K562 (cell line): ENCODE measurements around the gene COX6B1. TPM values are rescaled to one million over a fixed set of nuclear protein-coding genes. Genes with fewer than 3 reads are reported as not detected.
A peak's percentile ranks its signal among the peaks of the same experiment; 100 is the strongest.

ENCODE experiments used
- CBX5 ChIP-seq: IDR thresholded peaks from 2 replicates; pipeline ENCODE4 v1.6.1; 2014; ENCODE audit warnings: low read depth, borderline replicate concordance
- DIDO1 ChIP-seq: fragments of 450-650 bp; IDR thresholded peaks from 2 replicates; pipeline ENCODE4 v1.6.1; 2016; ENCODE audit warnings: low read depth, missing biosample characterization, missing genetic modification characterization
- ELF4 ChIP-seq: fragments of 450-650 bp; formaldehyde crosslinking; IDR thresholded peaks from 2 replicates; pipeline ENCODE4 v1.4.0; 2022; ENCODE audit warnings: missing genetic modification characterization
- FOXA1 ChIP-seq: fragments of 450-650 bp; IDR thresholded peaks from 2 replicates; pipeline ENCODE4 v1.6.1; 2016; ENCODE audit warnings: mild to moderate bottlenecking, borderline replicate concordance
- GABPB2 ChIP-seq: fragments of 250-450 bp; sonication (Bioruptor Pico); conservative IDR thresholded peaks from 2 replicates; pipeline ENCODE4 v1.5.1; 2021; ENCODE audit warnings: mild to moderate bottlenecking
- HIVEP1 ChIP-seq: fragments of 250-450 bp; sonication (Bioruptor Pico); IDR thresholded peaks from 2 replicates; pipeline ENCODE4 v1.4.0; 2020; ENCODE audit warnings: mild to moderate bottlenecking
- KDM4B ChIP-seq, 2 experiments: fragments of 450-650 bp in 1 of 2; sonication (generic) in 1 of 2; IDR thresholded peaks; 2 replicates each; pipeline ENCODE4 v1.6.1; 2016 to 2017; ENCODE audit warnings: borderline replicate concordance in 2 of 2, antibody characterized with exemption in 1 of 2, low read depth in 1 of 2, mild to moderate bottlenecking in 1 of 2
- MAFF ChIP-seq: IDR thresholded peaks from 2 replicates; pipeline ENCODE4 v1.6.1; 2012; ENCODE audit warnings: low read length, improper control_type of control experiment
- MGA ChIP-seq: fragments of 450-650 bp; IDR thresholded peaks from 2 replicates; pipeline ENCODE4 v1.6.1; 2016; ENCODE audit warnings: mild to moderate bottlenecking, moderate library complexity
- NCOA1 ChIP-seq: fragments of 450-650 bp; IDR thresholded peaks from 2 replicates; pipeline ENCODE4 v1.6.1; 2016; ENCODE audit warnings: low read depth
- RFX7 ChIP-seq: fragments of 250-450 bp; sonication (Bioruptor Pico); IDR thresholded peaks from 2 replicates; pipeline ENCODE4 v1.5.1; 2021; ENCODE audit warnings: mild to moderate bottlenecking
- SIRT6 ChIP-seq: IDR thresholded peaks from one replicate; pipeline ENCODE4 v1.6.1; 2012; ENCODE audit warnings: low read depth, mild to moderate bottlenecking, control low read depth, inconsistent platforms, low read length, moderate library complexity
- TSC22D4 ChIP-seq: fragments of 450-650 bp; IDR thresholded peaks from 2 replicates; pipeline ENCODE4 v1.6.1; 2016; ENCODE audit warnings: missing genetic modification characterization, missing biosample characterization, control low read depth
- ZC3H8 ChIP-seq: fragments of 450-650 bp; IDR thresholded peaks from 2 replicates; pipeline ENCODE4 v1.6.1; 2017
- ZKSCAN3 ChIP-seq: fragments of 250-450 bp; sonication (Bioruptor Pico); IDR thresholded peaks from 2 replicates; pipeline ENCODE4 v1.4.0; 2020
- ZNF41 ChIP-seq: fragments of 250-450 bp; sonication (Bioruptor Pico); conservative IDR thresholded peaks from 2 replicates; pipeline ENCODE4 v1.4.0; 2020; ENCODE audit warnings: mild to moderate bottlenecking
- ZNF77 ChIP-seq: fragments of 250-450 bp; sonication (Bioruptor Pico); IDR thresholded peaks from 2 replicates; pipeline ENCODE4 v1.5.0; 2020
- polyA plus RNA-seq, 8 experiments: library from polyadenylated mRNA; depleted of rRNA in 4 of 8; stranded (reverse) in 5 of 8; unstranded in 3 of 8; fragments of >200 nt; fragmentation: Nextera tagmentation in 2 of 8; fragmentation: Illumina TruSeq in 1 of 8; extraction: Ambion mirVana in 2 of 8; extraction: Trizol in 1 of 8; gene quantifications; 2 replicates each; pipeline versions ENCODE4 v1.2.1 to v1.2.3, GENCODE V29; 2011 to 2014; ENCODE audit warnings: inconsistent platforms in 1 of 8, missing spikeins in 1 of 8
- total RNA-seq, 7 experiments: library from RNA; depleted of rRNA in 6 of 7; stranded (reverse); fragments of >200 nt in 6 of 7; fragmentation: Illumina TruSeq in 2 of 7; extraction: Trizol in 2 of 7; gene quantifications; 2 replicates each; pipeline versions ENCODE4 v1.2.1 to v1.2.3, GENCODE V29; 2011 to 2021; ENCODE audit warnings: low replicate concordance in 1 of 7
- TF ChIP-seq, protein P1 (sequence below): fragments of 250-450 bp; sonication (Bioruptor Pico); IDR thresholded peaks from 2 replicates; pipeline ENCODE4 v1.8.0; 2022; ENCODE audit warnings: moderate library complexity, mild to moderate bottlenecking, inconsistent platforms

COX6B1 gene
- total and polyA plus RNA-seq, 9 of the 15 experiments (the other 6 are each of a cell fraction or from before 2014, with no cell fraction given), result 777 to 2,393 (median 1,219) TPM

- TF ChIP-seq FOXA1 (no peak), NCOA1 (no peak), DIDO1 (peak; percentile 98), MGA (no peak; the same call in 1 of the 2 replicates), ZNF77 (no peak), HIVEP1 (CRISPR knock-in tag) (no peak), SIRT6 (no peak), ZC3H8 (no peak), TSC22D4 (tag) (no peak), ELF4 (CRISPR knock-in tag) (no peak), ZKSCAN3 (CRISPR knock-in tag) (no peak), ZNF41 (no peak), RFX7 (CRISPR knock-in tag) (no peak), CBX5 (no peak), GABPB2 (no peak; the same call in 1 of the 2 replicates), KDM4B (IDR thresholded peaks at IDR 0.05; ENCODE audit: borderline replicate concordance in 2 of 2, low read depth in 1 of 2) (no peak), MAFF (no peak)
- TF ChIP-seq, protein P1, sequence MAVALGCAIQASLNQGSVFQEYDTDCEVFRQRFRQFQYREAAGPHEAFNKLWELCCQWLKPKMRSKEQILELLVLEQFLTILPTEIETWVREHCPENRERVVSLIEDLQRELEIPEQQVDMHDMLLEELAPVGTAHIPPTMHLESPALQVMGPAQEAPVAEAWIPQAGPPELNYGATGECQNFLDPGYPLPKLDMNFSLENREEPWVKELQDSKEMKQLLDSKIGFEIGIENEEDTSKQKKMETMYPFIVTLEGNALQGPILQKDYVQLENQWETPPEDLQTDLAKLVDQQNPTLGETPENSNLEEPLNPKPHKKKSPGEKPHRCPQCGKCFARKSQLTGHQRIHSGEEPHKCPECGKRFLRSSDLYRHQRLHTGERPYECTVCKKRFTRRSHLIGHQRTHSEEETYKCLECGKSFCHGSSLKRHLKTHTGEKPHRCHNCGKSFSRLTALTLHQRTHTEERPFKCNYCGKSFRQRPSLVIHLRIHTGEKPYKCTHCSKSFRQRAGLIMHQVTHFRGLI (CRISPR knock-in tag), result 0 out of 2 replicates have a peak, but pooled peaks have one; percentile 63
Observed at GRCh38 chr19:35628565-35629331, 19.4 kb upstream of the COX6B1 start, which contains the start of gene RBM42 (continued).
